ENCODE data around the gene FRMD8.
A peak's percentile ranks its signal among the peaks of the same experiment; 100 is the strongest.

GRCh38 chr11:65423516-65424204 is 37.2 kb downstream of the FRMD8 start:
- TF ChIP-seq POLR2A (IDR thresholded peaks at IDR 0.05; ENCODE audit: low read depth, low read length): peak; percentile 77
- TF ChIP-seq CTCF (IDR thresholded peaks at IDR 0.05; ENCODE audit: extremely low read depth in 1 of 2, insufficient read depth in 1 of 2, low read depth in 1 of 2, low read length in 2 of 2): no peak
- no peak for TF ChIP-seq MYC (IDR thresholded peaks at IDR 0.05; ENCODE audit: low read depth, low read length)
- TF ChIP-seq JUN (IDR thresholded peaks at IDR 0.05; ENCODE audit: borderline replicate concordance, insufficient read depth, insufficient read length, low read depth): no peak
- no peak for TF ChIP-seq EZH2 (IDR thresholded peaks at IDR 0.05; ENCODE audit: borderline replicate concordance, low read depth, low read length, severe bottlenecking)
- no peak for TF ChIP-seq POLR2AphosphoS5 (IDR thresholded peaks at IDR 0.05; ENCODE audit: insufficient read depth, low read depth, low read length)
- no peak for TF ChIP-seq MAX (IDR thresholded peaks at IDR 0.05; ENCODE audit: insufficient read depth, insufficient read length)
